Tibial nerve (tissue), 4 donors: ENCODE results near the gene PCSK2.

Experiments used
- EP300 ChIP-seq, 2 donors: sonication (generic); formaldehyde crosslinking; IDR thresholded peaks; one replicate each; pipeline ENCODE4 v1.6.1; 2017; ENCODE audit warnings: antibody characterized with exemption in 2 of 2, mild to moderate bottlenecking in 1 of 2
- POLR2A ChIP-seq, 2 donors: fragments of 450-650 bp; IDR thresholded peaks; one replicate each; pipeline ENCODE4 v1.6.1; 2017; ENCODE audit warnings: antibody characterized with exemption in 2 of 2, mild to moderate bottlenecking in 2 of 2, moderate library complexity in 2 of 2
- TF ChIP-seq, protein P1 (sequence below), 5 experiments: fragments of 200-600 bp in 3 of 5; fragments of 450-650 bp in 2 of 5; sonication (generic) in 3 of 5; IDR thresholded peaks; one replicate each; pipeline ENCODE4 v1.5.1; 2016 to 2019; ENCODE audit warnings: antibody characterized with exemption in 5 of 5, mild to moderate bottlenecking in 3 of 5, moderate library complexity in 2 of 5

DNA sequence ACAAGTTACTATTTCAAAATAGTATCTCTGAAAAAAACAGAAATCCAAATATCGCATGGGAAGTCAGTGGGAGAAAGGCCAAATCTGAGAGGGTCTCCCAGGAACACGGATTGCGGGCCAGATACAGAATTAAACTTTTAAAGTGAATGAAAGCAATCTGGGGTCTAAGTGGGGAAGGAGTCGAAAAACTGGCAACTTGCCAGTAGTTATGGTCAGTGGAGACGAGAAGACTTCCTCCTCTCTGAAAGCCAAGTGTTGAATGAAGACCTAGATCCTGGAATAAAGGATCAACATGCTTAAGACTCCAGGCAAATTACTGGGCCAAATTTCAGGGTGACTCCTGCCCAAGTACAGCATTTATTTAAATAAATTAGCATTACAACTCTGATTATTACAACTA, 180.7 kb downstream of the PCSK2 start:
- TF ChIP-seq, protein P1, sequence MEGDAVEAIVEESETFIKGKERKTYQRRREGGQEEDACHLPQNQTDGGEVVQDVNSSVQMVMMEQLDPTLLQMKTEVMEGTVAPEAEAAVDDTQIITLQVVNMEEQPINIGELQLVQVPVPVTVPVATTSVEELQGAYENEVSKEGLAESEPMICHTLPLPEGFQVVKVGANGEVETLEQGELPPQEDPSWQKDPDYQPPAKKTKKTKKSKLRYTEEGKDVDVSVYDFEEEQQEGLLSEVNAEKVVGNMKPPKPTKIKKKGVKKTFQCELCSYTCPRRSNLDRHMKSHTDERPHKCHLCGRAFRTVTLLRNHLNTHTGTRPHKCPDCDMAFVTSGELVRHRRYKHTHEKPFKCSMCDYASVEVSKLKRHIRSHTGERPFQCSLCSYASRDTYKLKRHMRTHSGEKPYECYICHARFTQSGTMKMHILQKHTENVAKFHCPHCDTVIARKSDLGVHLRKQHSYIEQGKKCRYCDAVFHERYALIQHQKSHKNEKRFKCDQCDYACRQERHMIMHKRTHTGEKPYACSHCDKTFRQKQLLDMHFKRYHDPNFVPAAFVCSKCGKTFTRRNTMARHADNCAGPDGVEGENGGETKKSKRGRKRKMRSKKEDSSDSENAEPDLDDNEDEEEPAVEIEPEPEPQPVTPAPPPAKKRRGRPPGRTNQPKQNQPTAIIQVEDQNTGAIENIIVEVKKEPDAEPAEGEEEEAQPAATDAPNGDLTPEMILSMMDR (IDR thresholded peaks at IDR 0.05) = no peak
- TF ChIP-seq POLR2A (IDR thresholded peaks at IDR 0.05) (no peak), EP300 (IDR thresholded peaks at IDR 0.05) (no peak)
